GDM1 (cell line): ENCODE results near the gene DIAPH3.
A peak's percentile ranks its signal among the peaks of the same experiment; 100 is the strongest.
"Not testable (repeated sequence)": the region's sequence is repeated elsewhere in the genome, so short reads cannot be mapped to it uniquely, and the experiment has no call there.

Experiments used
- DNase-seq: peaks from one replicate; lab custom pipeline; 2025; lab: John Stamatoyannopoulos, UW

The DIAPH3 gene

DNA sequence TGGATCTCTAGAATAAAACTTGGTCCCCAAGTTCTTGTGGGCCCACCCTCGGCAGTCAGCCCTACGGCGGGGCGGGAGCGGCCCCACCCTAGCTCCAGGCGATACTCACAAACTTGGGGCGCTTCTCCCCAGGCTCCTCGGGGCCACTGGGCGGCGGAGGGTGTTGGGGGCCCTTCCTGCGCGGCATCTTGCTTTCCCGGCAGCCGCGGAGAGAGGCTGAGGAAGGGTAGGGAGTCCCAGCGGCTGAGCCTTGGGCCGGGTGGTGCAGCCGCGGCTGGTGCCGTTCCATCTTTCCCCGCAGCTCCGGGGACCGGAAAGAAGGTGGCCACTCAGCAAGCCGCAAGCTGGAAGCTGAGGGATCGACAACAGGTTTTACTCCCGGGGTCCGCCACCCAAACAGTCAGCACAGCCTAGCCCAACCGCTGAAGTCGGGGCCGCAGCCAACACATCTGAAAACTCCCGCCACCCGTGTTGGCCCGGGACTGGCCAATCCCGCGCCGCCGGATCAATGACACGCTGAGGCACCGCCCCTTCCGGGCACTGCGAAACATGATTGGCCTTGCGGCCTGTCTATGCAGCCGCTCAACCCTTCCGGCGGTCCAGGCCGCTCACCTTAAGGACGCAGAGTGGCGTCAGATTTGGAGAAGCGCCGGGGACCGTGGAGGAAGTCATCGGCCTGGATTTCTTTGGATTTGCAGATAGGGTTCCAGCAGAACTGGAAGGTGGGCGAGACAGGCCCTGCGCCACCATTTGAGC lies at the start of gene DIAPH3:
Gene DIAPH3 (minus strand): TSS at position 451 of the 756 bp plus-strand sequence. CDS start 162 bp downstream, at position 289.
- peak; percentile 94 for DNase-seq

GRCh38 chr13:60213236-60213744 lies 49.6 kb upstream of the DIAPH3 start:
- no peak for DNase-seq

DNA sequence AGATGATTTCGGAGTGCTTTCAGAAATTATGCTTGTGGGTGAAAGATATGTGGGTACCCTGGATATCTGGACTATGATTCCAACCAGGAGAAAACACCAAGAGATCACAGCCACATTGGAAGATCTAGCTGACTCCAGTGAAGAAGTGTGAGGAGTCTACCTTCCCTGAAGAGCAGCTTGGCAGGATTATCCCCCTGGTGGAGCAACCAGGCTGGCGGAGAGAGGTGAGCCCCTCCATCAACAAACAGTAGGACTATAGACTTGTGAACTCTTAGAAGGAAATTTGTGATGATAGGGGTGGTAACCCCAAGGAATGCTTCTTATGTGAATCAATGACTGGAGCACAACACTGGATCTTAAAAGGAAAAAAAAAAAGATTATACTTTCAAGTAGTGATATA lies 47.8 kb upstream of the DIAPH3 start:
- DNase-seq = no peak

GRCh38 chr13:60210510-60211330 lies 47.0 kb upstream of the DIAPH3 start:
- no peak for DNase-seq

GRCh38 chr13:60205499-60205898 lies 41.8 kb upstream of the DIAPH3 start:
- not testable (repeated sequence) for DNase-seq

GRCh38 chr13:60201286-60201685 lies 37.6 kb upstream of the DIAPH3 start:
- DNase-seq = no peak

DNA sequence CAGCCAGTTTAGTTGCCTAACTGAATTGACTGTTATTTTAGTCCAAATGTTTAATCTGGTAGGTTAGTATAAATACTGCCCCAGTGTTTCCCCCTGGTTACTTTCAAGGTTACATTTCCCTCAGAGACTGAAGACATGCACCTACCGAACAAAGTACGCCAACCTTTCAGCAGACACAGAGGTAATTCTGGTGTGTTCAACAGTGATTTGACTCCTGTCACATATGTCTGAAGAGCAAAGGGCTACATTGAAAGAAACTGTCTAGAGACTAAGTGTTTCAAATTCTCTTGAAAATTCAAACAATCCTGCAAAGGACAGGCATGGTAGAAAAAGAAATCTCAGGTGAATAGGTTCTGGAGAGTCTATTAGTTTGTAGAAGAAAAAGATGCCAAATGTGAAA lies 32.2 kb upstream of the DIAPH3 start:
- not testable (repeated sequence) for DNase-seq

DNA sequence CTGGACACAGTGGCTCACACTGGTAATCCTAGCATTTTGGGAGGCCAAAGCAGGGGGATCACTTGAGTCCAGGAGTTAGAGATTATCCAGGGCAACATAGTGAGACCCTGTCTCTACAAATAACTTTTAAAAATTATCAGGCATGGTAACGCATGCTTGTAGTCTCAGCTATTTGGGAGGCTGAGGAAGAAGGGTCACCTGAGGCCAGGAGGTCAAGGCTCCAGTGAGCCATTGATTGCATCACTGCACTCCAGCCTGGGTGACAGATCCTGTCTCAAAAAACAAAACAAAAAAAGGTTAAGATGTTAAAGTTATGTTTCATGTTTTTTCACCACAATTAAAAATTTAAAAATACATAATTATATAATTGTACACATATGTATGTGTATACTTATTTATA lies 19.2 kb upstream of the DIAPH3 start:
- DNase-seq = no peak

- DNase-seq = no peak
Observed at GRCh38 chr13:60178327-60178726, 14.6 kb upstream of the DIAPH3 start.

GRCh38 chr13:60175571-60175970 lies 11.8 kb upstream of the DIAPH3 start:
- DNase-seq = no peak

- no peak for DNase-seq
Observed at GRCh38 chr13:60174113-60174512, 10.4 kb upstream of the DIAPH3 start.

DNA sequence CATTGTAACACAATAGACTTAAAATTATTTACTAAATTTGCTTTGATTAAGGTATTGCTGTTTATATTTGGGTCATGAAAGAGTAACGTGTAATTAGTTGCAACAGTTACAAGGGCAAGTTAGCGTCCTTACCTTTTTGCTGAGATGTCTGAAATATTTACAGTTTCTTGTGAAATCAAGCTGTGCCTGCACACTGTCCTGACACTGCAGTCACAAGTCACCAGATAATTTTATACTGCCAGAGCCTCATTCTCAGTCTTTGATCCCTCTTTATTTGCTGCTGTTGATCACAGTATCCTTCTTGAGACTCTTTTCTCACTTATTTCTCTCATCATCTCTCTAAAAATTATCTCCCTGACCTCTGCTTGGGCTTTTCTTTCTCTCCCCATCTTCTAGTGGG lies 8.4 kb upstream of the DIAPH3 start:
- no peak for DNase-seq

DNA sequence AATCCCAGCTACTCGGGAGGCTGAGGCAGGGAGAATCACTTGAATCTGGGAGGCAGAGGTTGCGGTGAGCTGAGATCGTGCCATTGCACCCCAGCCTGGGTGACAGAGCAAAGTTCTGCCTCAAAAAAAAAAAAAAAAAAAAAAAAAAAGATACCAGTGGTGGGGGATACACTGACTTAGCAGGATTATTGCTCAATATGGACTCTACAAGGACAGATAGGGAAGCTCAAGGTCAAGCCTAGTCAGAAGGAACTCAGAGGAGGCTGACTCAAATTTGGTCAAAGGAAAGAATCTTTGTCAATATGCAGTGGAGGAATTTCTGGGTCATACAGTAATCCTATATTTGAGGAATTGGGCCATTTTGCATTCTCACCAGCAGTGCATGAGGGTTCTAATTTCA lies 6.7 kb upstream of the DIAPH3 start:
- no peak for DNase-seq

DNA sequence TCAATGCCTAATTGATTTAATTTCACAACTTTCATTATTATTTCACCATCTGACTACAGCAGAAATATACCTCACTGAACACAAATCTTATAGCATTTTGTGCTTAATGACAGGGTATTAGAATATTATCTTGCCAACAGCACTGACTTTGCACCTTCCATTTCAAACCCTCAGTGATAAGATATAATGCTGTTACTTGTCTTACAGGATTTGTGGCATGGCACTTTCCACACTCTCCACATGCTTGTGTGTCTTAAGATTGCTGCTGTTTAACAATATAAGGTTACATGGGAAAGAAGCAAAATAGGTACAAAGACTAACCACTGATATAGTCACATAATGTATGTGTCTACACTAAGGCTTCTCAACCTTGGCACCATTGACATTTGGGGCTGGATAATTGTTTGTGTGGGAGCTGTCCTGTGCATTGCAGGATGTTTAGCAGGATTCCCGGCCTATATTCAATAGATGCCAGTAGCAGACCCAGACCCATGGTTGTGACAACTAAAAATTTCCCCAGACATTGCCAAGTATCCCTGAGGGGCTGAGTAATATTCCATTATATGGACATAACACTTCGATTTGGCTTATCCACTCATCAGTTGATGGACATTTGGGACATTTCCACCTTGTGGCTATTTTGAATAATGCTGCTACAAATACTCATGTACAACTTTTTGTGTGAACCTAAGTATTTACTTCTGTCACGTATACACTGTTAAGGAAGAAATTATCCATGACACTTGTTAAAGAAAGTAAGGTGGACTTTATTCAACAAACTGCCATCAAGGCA lies 5.7 kb upstream of the DIAPH3 start:
- DNase-seq = no peak

- DNase-seq = no peak
Observed at GRCh38 chr13:60167121-60167520, 3.4 kb upstream of the DIAPH3 start.

DNA sequence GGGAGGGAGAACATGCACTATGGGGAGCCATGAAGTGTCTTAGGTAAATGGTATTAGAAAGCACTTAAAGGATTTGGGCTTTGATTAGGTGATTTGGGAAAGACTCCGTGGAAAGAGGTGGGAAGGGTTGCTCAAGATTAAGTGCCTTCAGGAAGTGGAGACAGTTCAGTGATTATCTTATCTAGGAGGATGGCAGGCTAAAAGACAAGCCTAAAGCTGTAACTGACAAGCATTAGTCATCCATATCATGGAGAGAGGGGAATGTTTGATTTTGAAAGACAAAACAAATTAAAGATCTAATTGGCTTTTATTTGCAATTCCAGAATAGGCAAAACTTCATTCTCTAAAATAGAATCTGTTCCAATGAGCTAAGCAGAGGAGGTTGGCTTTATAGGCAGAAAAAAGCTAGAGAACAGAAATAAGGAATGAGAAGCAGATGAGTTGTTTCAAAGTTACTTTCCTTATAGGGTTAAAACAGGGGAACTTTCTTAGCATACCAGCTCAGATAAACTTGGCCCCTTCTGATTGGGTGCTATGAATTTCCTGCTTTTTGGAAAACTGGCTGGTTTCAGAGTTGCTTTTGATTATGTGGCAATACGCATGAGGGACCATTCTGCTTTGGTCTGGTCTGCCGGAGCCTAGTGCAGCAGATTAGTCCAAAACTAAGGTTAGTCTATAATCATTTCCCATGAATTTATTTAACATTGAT lies 1.8 kb upstream of the DIAPH3 start:
- DNase-seq = no peak

DNA sequence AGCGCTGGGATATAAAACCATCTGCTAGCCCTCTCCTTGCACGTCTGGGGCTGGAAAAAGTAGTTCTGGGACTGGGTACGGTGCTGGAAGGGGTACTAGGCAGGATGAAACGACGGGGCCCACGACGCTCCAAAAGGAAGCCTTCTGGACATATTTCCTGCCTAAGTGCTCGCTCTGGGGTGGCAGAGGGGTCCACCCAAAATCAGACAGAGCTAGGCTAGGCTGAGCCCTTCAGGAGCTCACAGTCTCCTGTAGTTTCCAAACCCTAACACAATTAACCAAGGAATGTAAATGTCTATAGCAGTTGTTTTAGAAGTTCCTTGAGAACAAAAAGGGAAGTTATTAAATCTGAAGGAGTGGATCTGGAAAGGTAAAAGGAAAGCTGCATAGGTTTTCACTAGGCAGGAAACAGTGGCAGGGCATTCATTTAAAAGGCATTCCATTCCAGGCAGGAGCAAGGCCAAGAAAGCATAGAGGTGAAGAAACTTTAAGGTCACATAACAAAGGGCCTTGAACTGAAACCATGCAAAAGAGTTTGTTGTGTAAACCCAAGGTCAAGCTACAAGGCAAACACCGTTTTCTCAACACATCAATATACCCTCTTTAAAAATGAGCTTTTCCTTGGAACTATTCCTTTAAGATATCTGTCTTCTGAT lies 634 bp upstream of the DIAPH3 start:
- DNase-seq = no peak

DNA sequence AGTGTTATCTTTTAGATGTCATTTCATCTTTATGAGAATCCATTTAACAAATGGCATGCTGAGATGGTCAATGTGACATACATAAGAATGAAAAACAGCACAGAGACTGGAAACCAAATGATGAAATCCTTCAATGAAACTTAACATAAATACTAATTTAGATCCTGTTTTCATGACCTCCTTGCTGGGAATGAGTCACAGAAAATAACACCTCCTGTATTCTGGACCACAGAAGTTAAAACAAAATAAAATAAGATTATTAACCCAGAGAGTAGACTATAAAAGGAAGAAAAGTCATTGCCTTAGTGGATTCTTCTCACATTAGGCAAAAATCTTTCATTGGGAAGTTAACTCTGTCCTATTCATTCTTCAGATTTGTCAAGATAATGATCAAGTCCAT lies 1.6 kb downstream of the DIAPH3 start:
- no peak for DNase-seq

DNA sequence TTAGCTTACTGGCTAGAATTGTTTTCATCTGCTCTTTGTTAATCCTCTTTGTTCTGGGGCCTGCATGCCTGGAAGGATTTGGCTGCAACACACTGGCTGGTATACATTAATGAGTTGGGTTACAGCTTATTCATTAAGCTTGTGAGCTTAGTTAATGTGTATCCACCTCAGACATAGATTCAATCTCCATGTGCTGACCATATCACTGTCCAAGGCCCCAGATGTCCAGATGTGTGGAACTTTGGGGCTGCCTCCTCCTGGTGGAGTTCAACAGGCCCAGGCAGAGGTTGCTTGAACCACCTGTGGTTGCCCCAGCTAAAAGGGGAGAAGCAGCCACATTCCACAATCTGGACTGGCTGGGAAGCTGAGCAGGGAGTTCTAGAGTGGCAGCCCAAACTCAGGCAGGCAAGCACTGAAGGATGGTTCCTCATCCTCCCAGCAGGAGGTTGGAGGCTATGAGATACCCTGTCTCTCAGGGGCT lies 5.4 kb downstream of the DIAPH3 start:
- DNase-seq = no peak

- no peak for DNase-seq
Observed at GRCh38 chr13:60155978-60156377, 7.8 kb downstream of the DIAPH3 start.

DNA sequence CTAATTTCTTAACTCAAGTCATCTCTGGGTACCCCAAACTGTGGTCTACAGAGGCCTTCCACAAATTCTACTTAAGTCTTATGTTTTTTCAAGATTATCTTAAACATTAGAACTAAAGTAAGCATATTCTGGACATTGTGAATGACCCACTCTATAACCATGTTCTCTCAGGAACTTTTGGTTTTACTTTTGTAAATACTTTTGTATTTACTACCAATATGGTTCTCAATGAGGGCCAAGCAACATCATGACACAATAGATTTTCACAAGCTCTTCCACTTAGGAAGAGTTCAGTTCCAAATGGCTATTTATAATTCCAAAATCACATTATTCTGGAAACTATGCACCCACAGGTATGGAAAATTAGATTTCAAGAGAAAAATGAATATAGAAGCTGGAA lies 10.8 kb downstream of the DIAPH3 start:
- no peak for DNase-seq
